K562 (cell line): ENCODE data around the gene TDRD3. TPM values are rescaled to one million over a fixed set of nuclear protein-coding genes. Genes with fewer than 3 reads are reported as not detected.

ENCODE experiments used
- ATAC-seq: fragments of 200-7000 bp; cut with Tn5 transposase; 3 replicates; pipeline ENCODE4 v1.9.1; 2020; ENCODE audit warnings: moderate library complexity
- BruUV-seq: library from RNA; stranded (reverse); fragments of 400-500 nt; replicated peaks from 2 replicates; lab custom pipeline; 2021; lab: Mats Ljungman, UMichigan
- CTCF ChIA-PET: fragments of 300-600 bp; formaldehyde crosslinking; extraction: SDS; loops from one replicate; lab custom pipeline; 2021; ENCODE audit warnings: low intra/inter-chr PET ratio; lab: Yijun Ruan, JAX
- POLR2A ChIA-PET: fragments of 300-600, 350-650 bp; sonication (Branson Sonifier 250); formaldehyde crosslinking; extraction: SDS; loops from one replicate; lab custom pipeline; 2021; ENCODE audit warnings: antibody characterized with exemption, inconsistent platforms; lab: Yijun Ruan, JAX
- DNase-seq, 4 experiments: peaks; one replicate each; pipeline versions ENCODE4 v3.0.0 to v3.0.0-alpha.2; 2011 to 2018; ENCODE audit warnings: low spot score in 3 of 4, mixed read lengths in 3 of 4; ENCODE audit errors: extremely low read depth in 1 of 4
- FAIRE-seq: peaks from 2 replicates; lab custom pipeline; 2011; peaks lifted over from hg19 to GRCh38; lab: Jason Lieb, UNC
- H2AFZ ChIP-seq: 2 replicates; pipeline ENCODE4 v1.6.0; 2011; ENCODE audit warnings: low read depth, low read length, control low read depth, inconsistent platforms
- H3K27ac ChIP-seq: fragments of 200-600 bp; 3 replicates; pipeline ENCODE4 v1.8.0; 2011; ENCODE audit warnings: low read depth, mild to moderate bottlenecking, control low read depth, inconsistent platforms, low read length, moderate library complexity, mixed read lengths; ENCODE audit errors: extremely low read depth
- H3K27me3 ChIP-seq, 2 experiments: fragments of 300-600 bp in 1 of 2; 2 replicates in 1 of 2; 3 replicates in 1 of 2; pipeline versions ENCODE4 v1.6.0 to v1.8.0; 2011; ENCODE audit warnings: inconsistent platforms in 2 of 2, low read length in 2 of 2, mild to moderate bottlenecking in 1 of 2, mixed read lengths in 1 of 2, moderate library complexity in 1 of 2; ENCODE audit not compliant: control insufficient read depth in 2 of 2, insufficient read depth in 2 of 2
- H3K36me3 ChIP-seq: fragments of 300-600 bp; 3 replicates; pipeline ENCODE4 v1.8.0; 2011; ENCODE audit warnings: mild to moderate bottlenecking, low read length, inconsistent platforms; ENCODE audit not compliant: control insufficient read depth, insufficient read depth
- H3K4me1 ChIP-seq, 2 experiments: fragments of 200-600 bp in 1 of 2; replicated peaks in 1 of 2; 2 replicates in 1 of 2; 3 replicates in 1 of 2; pipeline versions ENCODE4 v1.5.1 to v1.8.0; 2011; ENCODE audit warnings: inconsistent platforms in 2 of 2, low read length in 2 of 2, mild to moderate bottlenecking in 1 of 2, mixed read lengths in 1 of 2, moderate library complexity in 1 of 2; ENCODE audit not compliant: control insufficient read depth in 2 of 2, insufficient read depth in 2 of 2
- H3K4me2 ChIP-seq: 2 replicates; pipeline ENCODE4 v1.6.1; 2011; ENCODE audit warnings: low read length, control low read depth, inconsistent platforms, mixed read lengths; ENCODE audit not compliant: insufficient read depth
- H3K4me3 ChIP-seq: fragments of 200-600 bp; sonication (generic), shearing (Covaris generic); 2 replicates; pipeline ENCODE4 v1.5.1; 2016; ENCODE audit warnings: control low read depth, inconsistent platforms
- H3K79me2 ChIP-seq: fragments of 200-600 bp; 3 replicates; pipeline ENCODE4 v1.8.0; 2011; ENCODE audit warnings: low read length, inconsistent platforms; ENCODE audit not compliant: control insufficient read depth, insufficient read depth
- H3K9ac ChIP-seq, 2 experiments: 2 replicates each; pipeline versions ENCODE4 v1.6.0 to v1.6.1; 2011; ENCODE audit warnings: low read depth in 2 of 2, low read length in 2 of 2, control low read depth in 1 of 2, inconsistent platforms in 1 of 2, mild to moderate bottlenecking in 1 of 2, mixed read lengths in 1 of 2; ENCODE audit not compliant: insufficient read depth in 1 of 2
- H3K9me1 ChIP-seq: one replicate; pipeline ENCODE4 v1.6.0; 2011; ENCODE audit warnings: inconsistent platforms, mild to moderate bottlenecking, low read length, moderate library complexity; ENCODE audit not compliant: control insufficient read depth, insufficient read depth
- H3K9me3 ChIP-seq: replicated peaks from 2 replicates; pipeline ENCODE4 v1.5.1; 2011; ENCODE audit warnings: low read depth, low read length, inconsistent platforms; ENCODE audit not compliant: control insufficient read depth, insufficient read depth
- H4K20me1 ChIP-seq: replicated peaks from 2 replicates; pipeline ENCODE4 v1.6.1; 2011; ENCODE audit warnings: low read length, inconsistent platforms, mixed read lengths; ENCODE audit not compliant: control insufficient read depth, insufficient read depth
- ASH1L ChIP-seq: fragments of 450-650 bp; IDR thresholded peaks from 2 replicates; pipeline ENCODE4 v1.6.1; 2018; ENCODE audit warnings: borderline replicate concordance, mild to moderate bottlenecking, low read depth; ENCODE audit not compliant: partially characterized antibody
- CGGBP1 ChIP-seq: fragments of 250-450 bp; sonication (Bioruptor Pico); IDR thresholded peaks from 2 replicates; pipeline ENCODE4 v1.9.0; 2021; ENCODE audit warnings: mild to moderate bottlenecking
- JUN ChIP-seq, 2 experiments: sonication (generic) in 1 of 2; formaldehyde crosslinking in 1 of 2; IDR thresholded peaks; 2 replicates each; pipeline versions ENCODE4 v1.6.1 to v1.8.0; 2012 to 2022; ENCODE audit warnings: borderline replicate concordance in 2 of 2, mild to moderate bottlenecking in 2 of 2, improper control_type of control experiment in 1 of 2, low read depth in 1 of 2, low read length in 1 of 2, missing genetic modification reagents in 1 of 2
- MCM3 ChIP-seq: fragments of 450-650 bp; IDR thresholded peaks from 2 replicates; pipeline ENCODE4 v1.6.1; 2016
- MTA1 ChIP-seq: fragments of 450-650 bp; IDR thresholded peaks from 2 replicates; pipeline ENCODE4 v1.6.1; 2017; ENCODE audit warnings: borderline replicate concordance
- NONO ChIP-seq, 2 experiments: fragments of 200-400 bp in 1 of 2; fragments of 450-650 bp in 1 of 2; formaldehyde crosslinking in 1 of 2; IDR thresholded peaks; 2 replicates each; pipeline ENCODE4 v1.6.1; 2017; ENCODE audit warnings: low read depth in 2 of 2, mild to moderate bottlenecking in 2 of 2, moderate library complexity in 2 of 2, low read length in 1 of 2
- PRDM10 ChIP-seq: fragments of 450-650 bp; IDR thresholded peaks from 2 replicates; pipeline ENCODE4 v1.6.1; 2018; ENCODE audit not compliant: partially characterized antibody
- RFX1 ChIP-seq: fragments of 450-650 bp; IDR thresholded peaks from 2 replicates; pipeline ENCODE4 v1.6.1; 2016; ENCODE audit warnings: mild to moderate bottlenecking, moderate library complexity
- STAT5B ChIP-seq: fragments of 250-450 bp; sonication (Bioruptor Pico); IDR thresholded peaks from 2 replicates; pipeline ENCODE4 v1.8.0; 2021; ENCODE audit warnings: mild to moderate bottlenecking, inconsistent platforms
- TAF1 ChIP-seq: IDR thresholded peaks from 2 replicates; pipeline ENCODE4 v1.6.1; 2011; ENCODE audit warnings: mild to moderate bottlenecking, low read length, moderate library complexity; ENCODE audit not compliant: insufficient read depth, control insufficient read depth, severe bottlenecking; ENCODE audit errors: extremely low read depth
- WGBS: fragments of 100-300 bp; shearing (Covaris generic); methylation state at CpG from one replicate; pipeline ENCODE4 v1.1.6; 2016; ENCODE audit warnings: low coverage, mixed read lengths; ENCODE audit not compliant: insufficient coverage; ENCODE audit errors: missing lambda C conversion rate; 5-methylcytosine and 5-hydroxymethylcytosine counted together
- in situ Hi-C: fragments of 300-500 bp; cut with MboI; formaldehyde crosslinking; loops from 4 replicates; pipeline ENCODE4 v1.15.0; 2018; ENCODE audit warnings: inconsistent platforms, mixed read lengths
- intact Hi-C: fragments of 100-400 bp; cut with micrococcal nuclease; formaldehyde crosslinking; loops from 2 replicates; pipeline ENCODE4 v1.14.2; 2022
- polyA plus RNA-seq, 8 experiments: library from polyadenylated mRNA; depleted of rRNA in 4 of 8; stranded (reverse) in 5 of 8; unstranded in 3 of 8; fragments of >200 nt; fragmentation: Nextera tagmentation in 2 of 8; fragmentation: Illumina TruSeq in 1 of 8; extraction: Ambion mirVana in 2 of 8; extraction: Trizol in 1 of 8; gene quantifications; 2 replicates each; pipeline versions ENCODE4 v1.2.1 to v1.2.3, GENCODE V29; 2011 to 2014; ENCODE audit warnings: inconsistent platforms in 1 of 8, missing spikeins in 1 of 8
- total RNA-seq, 7 experiments: library from RNA; depleted of rRNA in 6 of 7; stranded (reverse); fragments of >200 nt in 6 of 7; fragmentation: Illumina TruSeq in 2 of 7; extraction: Trizol in 2 of 7; gene quantifications; 2 replicates each; pipeline versions ENCODE4 v1.2.1 to v1.2.3, GENCODE V29; 2011 to 2021; ENCODE audit warnings: low replicate concordance in 1 of 7

TDRD3 gene
- total and polyA plus RNA-seq, 9 of the 15 experiments (the other 6 are each of a cell fraction or from before 2014, with no cell fraction given): 3.6 to 16.4 (median 9.5) TPM

- no peaks in the 10 kb centered on the region for H3K36me3 ChIP-seq
- no peak overlapping the region for H2AFZ ChIP-seq
- no peak overlapping the region for H3K4me2 ChIP-seq
- H3K9me3 ChIP-seq: no peaks in the 10 kb centered on the region
- FAIRE-seq (no peak), ATAC-seq (no peak), DNase-seq (no peak)
- H3K4me3 ChIP-seq: no peak overlapping the region
- no TSS peak for BruUV-seq
- no peak overlapping the region for H3K9ac ChIP-seq
- H3K27ac ChIP-seq: no peak overlapping the region
- CTCF ChIA-PET: no interaction called here
- no peaks in the 10 kb centered on the region for H3K4me1 ChIP-seq
- no peaks in the 10 kb centered on the region for H4K20me1 ChIP-seq
- in situ Hi-C loops: no loop called here
- 6% methylated on average over 17 of the region's 18 CpGs for WGBS
- H3K79me2 ChIP-seq: no peaks in the 10 kb centered on the region
- intact Hi-C loops: no loop called here
- POLR2A ChIA-PET: interaction anchor here (0.6 kb wide), 1 partner anchor 115 kb away, joined by 3 read pairs; no protein-coding TSS in a partner anchor
- no peaks in the 10 kb centered on the region; a peak in 1 of 5 replicates for H3K27me3 ChIP-seq
- H3K9me1 ChIP-seq: no peaks in the 10 kb centered on the region
- TF ChIP-seq MTA1 (no peak), RFX1 (no peak), STAT5B (CRISPR knock-in tag) (no peak), CGGBP1 (no peak), NONO (IDR thresholded peaks at IDR 0.05; ENCODE audit: low read depth in 2 of 2, low read length in 1 of 2) (no peak), JUN (IDR thresholded peaks at IDR 0.05; ENCODE audit: borderline replicate concordance, low read depth, low read length) (no peak), JUN (CRISPR knock-in tag; IDR thresholded peaks at IDR 0.05; ENCODE audit: borderline replicate concordance) (no peak), MCM3 (no peak), PRDM10 (no peak), ASH1L (no peak), TAF1 (no peak)
These were observed 194.1 kb downstream of the TDRD3 start for GRCh38 chr13:60590800-60591747.
